ENCODE results near the gene BRCA2. TPM values are rescaled to one million over a fixed set of nuclear protein-coding genes. Genes with fewer than 3 reads are reported as not detected.

Gene BRCA2
- total RNA-seq, 1 donor from 2014 or later: 38.7 TPM

DNA sequence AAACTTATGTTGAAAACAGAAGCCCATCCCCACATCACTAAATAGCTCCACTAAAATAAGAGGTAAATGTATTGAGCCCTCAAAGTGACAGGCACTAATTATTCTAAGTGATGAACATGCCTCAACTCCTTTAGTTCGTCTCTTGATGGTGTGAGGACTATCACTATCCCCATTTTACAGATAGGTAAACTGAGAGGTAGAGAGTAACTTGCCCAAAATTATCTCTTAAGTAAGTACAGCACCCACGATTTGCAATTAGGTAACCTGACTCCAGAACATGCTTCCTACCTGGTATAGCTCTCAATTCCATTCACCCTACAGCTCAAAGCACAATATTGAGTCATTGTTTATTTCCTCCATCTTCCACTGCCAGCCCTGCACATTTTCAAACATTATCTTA lies 12.8 kb upstream of the BRCA2 start:
- H3K27me3 Mint-ChIP-seq (ENCODE audit: insufficient read depth, low read depth): no peaks in the 10 kb centered on the region
- H3K36me3 Mint-ChIP-seq: no peaks in the 10 kb centered on the region
- Histone ChIP-seq H3K4me1 (peaks cover 18% of the 10 kb centered on the region), H3K27ac (no peak overlapping the region), H3K27me3 (no peaks in the 10 kb centered on the region), H3K36me3 (no peaks in the 10 kb centered on the region), H3K4me2 (no peak overlapping the region), H3K9me3 (ENCODE audit: low read depth) (no peaks in the 10 kb centered on the region), H2AFZ (replicated peaks) (no peak overlapping the region), H3K4me3 (no peak overlapping the region), H4K20me1 (ENCODE audit: low read depth) (no peaks in the 10 kb centered on the region), H3K9ac (no peak overlapping the region), H3F3A (ENCODE audit: low read depth) (no peaks in the 10 kb centered on the region), H3K79me2 (ENCODE audit: low read depth) (no peaks in the 10 kb centered on the region)
- no peaks in the 10 kb centered on the region for H3K9me3 Mint-ChIP-seq
- TF ChIP-seq, protein P1, sequence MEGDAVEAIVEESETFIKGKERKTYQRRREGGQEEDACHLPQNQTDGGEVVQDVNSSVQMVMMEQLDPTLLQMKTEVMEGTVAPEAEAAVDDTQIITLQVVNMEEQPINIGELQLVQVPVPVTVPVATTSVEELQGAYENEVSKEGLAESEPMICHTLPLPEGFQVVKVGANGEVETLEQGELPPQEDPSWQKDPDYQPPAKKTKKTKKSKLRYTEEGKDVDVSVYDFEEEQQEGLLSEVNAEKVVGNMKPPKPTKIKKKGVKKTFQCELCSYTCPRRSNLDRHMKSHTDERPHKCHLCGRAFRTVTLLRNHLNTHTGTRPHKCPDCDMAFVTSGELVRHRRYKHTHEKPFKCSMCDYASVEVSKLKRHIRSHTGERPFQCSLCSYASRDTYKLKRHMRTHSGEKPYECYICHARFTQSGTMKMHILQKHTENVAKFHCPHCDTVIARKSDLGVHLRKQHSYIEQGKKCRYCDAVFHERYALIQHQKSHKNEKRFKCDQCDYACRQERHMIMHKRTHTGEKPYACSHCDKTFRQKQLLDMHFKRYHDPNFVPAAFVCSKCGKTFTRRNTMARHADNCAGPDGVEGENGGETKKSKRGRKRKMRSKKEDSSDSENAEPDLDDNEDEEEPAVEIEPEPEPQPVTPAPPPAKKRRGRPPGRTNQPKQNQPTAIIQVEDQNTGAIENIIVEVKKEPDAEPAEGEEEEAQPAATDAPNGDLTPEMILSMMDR (IDR thresholded peaks at IDR 0.05): no peak
- TF ChIP-seq EZH2phosphoT487 (IDR thresholded peaks at IDR 0.05) (no peak), EZH2 (IDR thresholded peaks at IDR 0.05) (no peak)
- peaks cover 6% of the 10 kb centered on the region for H3K4me1 Mint-ChIP-seq
- H3K4me3 Mint-ChIP-seq: no peak overlapping the region
- H3K27ac Mint-ChIP-seq: no peak overlapping the region
- no peak for DNase-seq (ENCODE audit: low spot score)

DNA sequence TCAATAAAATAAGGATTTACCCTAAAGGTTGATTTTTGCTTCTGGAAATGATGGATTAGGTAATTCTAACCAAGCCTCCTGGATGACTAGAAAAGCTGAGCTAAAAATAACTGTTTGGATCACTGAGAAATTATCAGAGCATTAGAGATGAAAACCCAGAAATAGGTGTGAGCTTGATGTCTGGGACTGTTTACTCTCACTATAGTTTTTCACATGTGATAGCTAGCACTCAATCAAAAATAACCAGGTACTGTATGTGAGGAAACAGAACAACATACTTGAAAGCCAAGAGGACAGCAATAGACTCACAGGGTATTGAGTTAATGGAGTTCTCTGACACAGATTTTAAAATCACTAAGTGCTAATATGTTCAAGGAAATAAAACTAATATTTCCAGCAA lies 9.7 kb upstream of the BRCA2 start:
- no peaks in the 10 kb centered on the region for H3K36me3 Mint-ChIP-seq
- Histone ChIP-seq H3F3A (ENCODE audit: low read depth) (no peaks in the 10 kb centered on the region), H3K27me3 (no peaks in the 10 kb centered on the region), H3K79me2 (ENCODE audit: low read depth) (no peaks in the 10 kb centered on the region), H4K20me1 (ENCODE audit: low read depth) (no peaks in the 10 kb centered on the region), H3K9me3 (ENCODE audit: low read depth) (no peaks in the 10 kb centered on the region), H3K4me2 (no peak overlapping the region), H2AFZ (replicated peaks) (no peak overlapping the region), H3K36me3 (no peaks in the 10 kb centered on the region), H3K4me3 (no peak overlapping the region), H3K4me1 (peaks cover under 1% of the 10 kb centered on the region), H3K9ac (no peak overlapping the region), H3K27ac (no peak overlapping the region)
- H3K4me1 Mint-ChIP-seq: no peaks in the 10 kb centered on the region
- H3K4me3 Mint-ChIP-seq: no peak overlapping the region
- H3K27ac Mint-ChIP-seq: no peak overlapping the region
- TF ChIP-seq EZH2phosphoT487 (IDR thresholded peaks at IDR 0.05) (no peak), EZH2 (IDR thresholded peaks at IDR 0.05) (no peak)
- TF ChIP-seq, protein P1 (IDR thresholded peaks at IDR 0.05): no peak
- no peaks in the 10 kb centered on the region for H3K9me3 Mint-ChIP-seq
- DNase-seq (ENCODE audit: low spot score): no peak
- H3K27me3 Mint-ChIP-seq (ENCODE audit: insufficient read depth, low read depth): no peaks in the 10 kb centered on the region

DNA sequence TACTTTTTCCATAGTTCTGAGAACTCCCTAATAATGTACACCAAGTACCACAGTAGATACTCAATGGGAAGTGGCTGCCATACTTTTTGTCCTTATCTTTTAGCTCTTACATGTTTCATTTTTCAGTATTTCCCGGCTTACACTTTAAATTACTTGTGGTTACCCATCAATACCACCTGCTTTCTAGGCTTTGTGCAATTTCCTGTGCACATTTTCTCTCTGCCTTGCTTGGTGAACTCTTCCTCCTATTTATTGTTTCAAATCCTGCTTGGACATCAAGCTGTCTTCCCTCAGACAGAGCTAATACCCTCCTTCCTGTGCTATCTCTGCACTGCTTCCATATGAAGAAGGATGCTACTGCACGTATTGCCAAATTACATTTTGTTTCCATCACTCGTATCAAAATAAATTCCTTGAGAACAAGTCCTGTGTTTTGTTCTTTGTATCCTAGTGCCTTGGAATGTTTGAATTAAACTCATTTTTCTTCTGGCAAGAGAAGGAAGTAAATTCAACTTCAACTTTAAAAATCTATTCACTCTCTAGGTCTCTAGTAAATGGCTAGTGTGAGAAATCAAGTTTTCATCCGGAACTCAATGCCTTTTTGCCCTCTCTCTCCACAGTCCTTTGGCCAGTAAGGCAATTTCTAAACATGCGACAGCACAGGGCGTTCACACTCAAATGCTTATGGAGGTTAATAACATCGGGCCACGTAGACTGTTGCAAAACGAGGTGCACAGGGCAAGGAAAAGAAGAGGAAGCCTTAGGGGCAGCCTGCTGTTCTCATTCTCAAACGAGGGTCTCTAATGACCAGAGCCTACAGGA lies 5.8 kb upstream of the BRCA2 start:
- Histone ChIP-seq H3K27me3 (no peaks in the 10 kb centered on the region), H3K9me3 (ENCODE audit: low read depth) (no peaks in the 10 kb centered on the region), H3K4me2 (no peak overlapping the region), H3K4me1 (no peaks in the 10 kb centered on the region), H3K9ac (no peak overlapping the region), H4K20me1 (ENCODE audit: low read depth) (no peaks in the 10 kb centered on the region), H3K27ac (no peak overlapping the region), H3K4me3 (no peak overlapping the region), H2AFZ (replicated peaks) (peak overlapping the region; percentile 40), H3K79me2 (ENCODE audit: low read depth) (no peaks in the 10 kb centered on the region), H3K36me3 (no peaks in the 10 kb centered on the region), H3F3A (ENCODE audit: low read depth) (peaks cover 7% of the 10 kb centered on the region)
- no peak for DNase-seq (ENCODE audit: low spot score)
- Mint-ChIP-seq H3K27me3 (ENCODE audit: insufficient read depth, low read depth) (no peaks in the 10 kb centered on the region), H3K27ac (no peak overlapping the region), H3K36me3 (no peaks in the 10 kb centered on the region), H3K9me3 (no peaks in the 10 kb centered on the region), H3K4me1 (peaks cover under 1% of the 10 kb centered on the region), H3K4me3 (no peak overlapping the region)
- no peak for TF ChIP-seq EZH2phosphoT487 (IDR thresholded peaks at IDR 0.05)
- no peak for TF ChIP-seq EZH2 (IDR thresholded peaks at IDR 0.05)
- TF ChIP-seq, protein P1 (IDR thresholded peaks at IDR 0.05): no peak
